Measurements from ENCODE around the gene CCDC149. TPM values are rescaled to one million over a fixed set of nuclear protein-coding genes. Genes with fewer than 3 reads are reported as not detected.

CCDC149 gene
- total and polyA plus RNA-seq, 2 of the 8 experiments (the other 6 are each of a cell fraction or from before 2014, with no cell fraction given): 2.2 to 5.6 TPM

- TF ChIP-seq POU5F1 (IDR thresholded peaks at IDR 0.05; ENCODE audit: low read depth, low read length) (no peak), RAD21 (IDR thresholded peaks at IDR 0.05 in 1 of 2, conservative IDR thresholded peaks at IDR 0.05 in 1 of 2; ENCODE audit: low read depth in 2 of 2, low read length in 2 of 2) (no peak), CHD2 (IDR thresholded peaks at IDR 0.05; ENCODE audit: low read length) (no peak), YY1 (IDR thresholded peaks at IDR 0.05; ENCODE audit: low read depth, low read length) (no peak)
Measured at GRCh38 chr4:24858026-24858425, 54.8 kb downstream of the CCDC149 start (continued).
